ENCODE measurements around the gene CDH11. TPM values are rescaled to one million over a fixed set of nuclear protein-coding genes. Genes with fewer than 3 reads are reported as not detected.

CDH11 gene
- total and polyA plus RNA-seq, 10 of the 15 experiments (the other 5 are each of a cell fraction or from before 2014, with no cell fraction given), result 0.31 to 9.7 (median 0.87) TPM

DNA sequence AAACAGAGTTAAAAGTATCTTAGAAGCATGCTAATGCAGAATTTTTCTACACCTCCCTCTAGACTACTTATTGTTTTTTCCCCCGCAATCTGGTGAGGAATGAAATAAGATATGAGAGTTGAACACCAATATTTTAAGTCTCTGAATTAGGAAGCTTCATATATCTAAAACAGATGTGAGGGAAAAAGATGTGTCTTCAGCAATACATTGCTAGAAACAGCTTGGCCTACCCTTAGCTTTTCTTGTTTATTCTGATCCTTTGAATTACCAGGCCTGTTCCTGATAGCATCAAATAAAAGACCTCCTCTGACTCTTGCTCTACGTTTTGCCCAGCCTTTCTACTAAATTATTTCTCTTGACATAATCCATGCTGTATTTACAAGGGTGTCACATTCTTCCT, 221.8 kb downstream of the CDH11 start:
- BruUV-seq (replicated peaks), result no TSS peak
- Histone ChIP-seq H3K4me2 (ENCODE audit: control insufficient read depth, insufficient read depth) (no peak overlapping the region), H3K27ac (ENCODE audit: control insufficient read depth, insufficient read depth) (no peak overlapping the region), H3K9me3 (replicated peaks; ENCODE audit: control insufficient read depth, insufficient read depth, low read length) (no peaks in the 10 kb centered on the region), H3K4me3 (no peak overlapping the region), H3K27me3 (replicated peaks in 1 of 2; ENCODE audit: control insufficient read depth in 2 of 2, insufficient read depth in 2 of 2, low read length in 1 of 2) (no peaks in the 10 kb centered on the region), H3K4me1 (ENCODE audit: control insufficient read depth, insufficient read depth, low read length) (no peaks in the 10 kb centered on the region), H3K79me2 (ENCODE audit: control insufficient read depth, insufficient read depth, low read length) (no peaks in the 10 kb centered on the region), H3K9ac (ENCODE audit: control insufficient read depth, insufficient read depth, low read length) (no peak overlapping the region), H2AFZ (ENCODE audit: control insufficient read depth, low read depth, low read length) (no peak overlapping the region), H3K36me3 (ENCODE audit: control insufficient read depth in 2 of 2, insufficient read depth in 2 of 2, low read length in 1 of 2) (no peaks in the 10 kb centered on the region), H4K20me1 (ENCODE audit: control insufficient read depth, insufficient read depth) (no peaks in the 10 kb centered on the region)
- WGBS (ENCODE audit: insufficient coverage, insufficient replicate concordance, low lambda C conversion rate, missing lambda C conversion rate), result 28% methylated on average over 2 of the region's 2 CpGs
- CTCF ChIA-PET, result interaction anchor here (0.7 kb wide), 1 partner anchor 33 kb away, joined by 3 read pairs; no protein-coding TSS in a partner anchor
- intact Hi-C loops (cut with micrococcal nuclease; ENCODE audit: unreplicated experiment) (no loop called here), in situ Hi-C loops (cut with MboI) (no loop called here)
- TF ChIP-seq TBL1XR1 (IDR thresholded peaks at IDR 0.05; ENCODE audit: low read depth, low read length), result no peak
- no peak for TF ChIP-seq SMAD5 (IDR thresholded peaks at IDR 0.05; ENCODE audit: low read depth)
- TF ChIP-seq, protein P1, sequence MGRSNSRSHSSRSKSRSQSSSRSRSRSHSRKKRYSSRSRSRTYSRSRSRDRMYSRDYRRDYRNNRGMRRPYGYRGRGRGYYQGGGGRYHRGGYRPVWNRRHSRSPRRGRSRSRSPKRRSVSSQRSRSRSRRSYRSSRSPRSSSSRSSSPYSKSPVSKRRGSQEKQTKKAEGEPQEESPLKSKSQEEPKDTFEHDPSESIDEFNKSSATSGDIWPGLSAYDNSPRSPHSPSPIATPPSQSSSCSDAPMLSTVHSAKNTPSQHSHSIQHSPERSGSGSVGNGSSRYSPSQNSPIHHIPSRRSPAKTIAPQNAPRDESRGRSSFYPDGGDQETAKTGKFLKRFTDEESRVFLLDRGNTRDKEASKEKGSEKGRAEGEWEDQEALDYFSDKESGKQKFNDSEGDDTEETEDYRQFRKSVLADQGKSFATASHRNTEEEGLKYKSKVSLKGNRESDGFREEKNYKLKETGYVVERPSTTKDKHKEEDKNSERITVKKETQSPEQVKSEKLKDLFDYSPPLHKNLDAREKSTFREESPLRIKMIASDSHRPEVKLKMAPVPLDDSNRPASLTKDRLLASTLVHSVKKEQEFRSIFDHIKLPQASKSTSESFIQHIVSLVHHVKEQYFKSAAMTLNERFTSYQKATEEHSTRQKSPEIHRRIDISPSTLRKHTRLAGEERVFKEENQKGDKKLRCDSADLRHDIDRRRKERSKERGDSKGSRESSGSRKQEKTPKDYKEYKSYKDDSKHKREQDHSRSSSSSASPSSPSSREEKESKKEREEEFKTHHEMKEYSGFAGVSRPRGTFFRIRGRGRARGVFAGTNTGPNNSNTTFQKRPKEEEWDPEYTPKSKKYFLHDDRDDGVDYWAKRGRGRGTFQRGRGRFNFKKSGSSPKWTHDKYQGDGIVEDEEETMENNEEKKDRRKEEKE (IDR thresholded peaks at IDR 0.05), result no peak
- TF ChIP-seq TCF7 (IDR thresholded peaks at IDR 0.05; ENCODE audit: borderline replicate concordance), result no peak
- RAD21 ChIA-PET (ENCODE audit: unreplicated experiment), result no interaction called here
- POLR2A ChIA-PET, result no interaction called here
- no peak for DNase-seq (ENCODE audit: low read depth, low spot score)
- FAIRE-seq, result no peak
- SMC1A ChIA-PET (ENCODE audit: uncharacterized antibody, unreplicated experiment), result interaction anchor here (1.2 kb wide), 1 partner anchor 11 kb away, joined by 3 read pairs; no protein-coding TSS in a partner anchor
- ATAC-seq, result no peak

DNA sequence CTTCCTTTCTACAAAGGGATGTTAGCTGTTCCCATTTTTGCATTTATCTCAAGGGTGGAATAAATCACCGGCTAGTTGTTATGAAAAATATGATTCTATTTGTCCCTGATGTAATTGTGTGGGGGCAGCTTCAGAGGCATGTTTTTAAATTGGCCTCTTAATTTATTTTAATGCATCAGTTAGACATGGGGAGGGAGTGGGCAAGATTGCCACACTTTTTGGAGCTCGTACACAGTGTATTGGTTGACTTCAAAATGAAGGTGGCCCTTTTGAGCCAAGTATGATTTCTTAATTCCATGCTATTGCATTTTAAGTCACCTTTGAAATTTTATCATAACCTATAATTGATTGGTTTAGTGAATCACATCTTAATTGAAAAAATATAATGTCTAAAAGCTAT, 223.7 kb downstream of the CDH11 start:
- H3K27me3 ChIP-seq (replicated peaks in 1 of 2; ENCODE audit: control insufficient read depth in 2 of 2, insufficient read depth in 2 of 2, low read length in 1 of 2), result no peaks in the 10 kb centered on the region
- FAIRE-seq (no peak), ATAC-seq (no peak), DNase-seq (ENCODE audit: low read depth, low spot score) (no peak)
- ChIA-PET SMC1A (ENCODE audit: uncharacterized antibody, unreplicated experiment) (interaction anchor here (0.9 to 1.4 kb wide), 3 partner anchors 10 to 17 kb away, joined by 3 to 4 read pairs (median 3); no protein-coding TSS in a partner anchor), RAD21 (ENCODE audit: unreplicated experiment) (interaction anchor here (1.1 to 2.0 kb wide), 2 partner anchors 9 to 17 kb away, joined by 3 to 6 read pairs; no protein-coding TSS in a partner anchor), POLR2A (interaction anchor here (0.6 kb wide), 1 partner anchor 33 kb away, joined by 3 read pairs; no protein-coding TSS in a partner anchor), CTCF (no interaction called here)
- no peaks in the 10 kb centered on the region for H4K20me1 ChIP-seq (ENCODE audit: control insufficient read depth, insufficient read depth)
- no peak overlapping the region for H3K27ac ChIP-seq (ENCODE audit: control insufficient read depth, insufficient read depth)
- no peaks in the 10 kb centered on the region for H3K36me3 ChIP-seq (ENCODE audit: control insufficient read depth in 2 of 2, insufficient read depth in 2 of 2, low read length in 1 of 2)
- no peak overlapping the region for H3K4me3 ChIP-seq
- intact Hi-C loops (cut with micrococcal nuclease; ENCODE audit: unreplicated experiment) (loop anchor here (10.0 kb wide), 1 partner anchor 217 kb away; no protein-coding TSS in a partner anchor), in situ Hi-C loops (cut with MboI) (no loop called here)
- no peak overlapping the region for H3K9ac ChIP-seq (ENCODE audit: control insufficient read depth, insufficient read depth, low read length)
- WGBS (ENCODE audit: insufficient coverage, insufficient replicate concordance, low lambda C conversion rate, missing lambda C conversion rate), result 3% methylated on average over 2 of the region's 2 CpGs
- H3K9me3 ChIP-seq (replicated peaks; ENCODE audit: control insufficient read depth, insufficient read depth, low read length), result no peaks in the 10 kb centered on the region
- no peaks in the 10 kb centered on the region for H3K4me1 ChIP-seq (ENCODE audit: control insufficient read depth, insufficient read depth, low read length)
- BruUV-seq (replicated peaks), result no TSS peak
- H2AFZ ChIP-seq (ENCODE audit: control insufficient read depth, low read depth, low read length), result no peak overlapping the region
- H3K4me2 ChIP-seq (ENCODE audit: control insufficient read depth, insufficient read depth), result no peak overlapping the region
- H3K79me2 ChIP-seq (ENCODE audit: control insufficient read depth, insufficient read depth, low read length), result no peaks in the 10 kb centered on the region
- TF ChIP-seq, protein P2, sequence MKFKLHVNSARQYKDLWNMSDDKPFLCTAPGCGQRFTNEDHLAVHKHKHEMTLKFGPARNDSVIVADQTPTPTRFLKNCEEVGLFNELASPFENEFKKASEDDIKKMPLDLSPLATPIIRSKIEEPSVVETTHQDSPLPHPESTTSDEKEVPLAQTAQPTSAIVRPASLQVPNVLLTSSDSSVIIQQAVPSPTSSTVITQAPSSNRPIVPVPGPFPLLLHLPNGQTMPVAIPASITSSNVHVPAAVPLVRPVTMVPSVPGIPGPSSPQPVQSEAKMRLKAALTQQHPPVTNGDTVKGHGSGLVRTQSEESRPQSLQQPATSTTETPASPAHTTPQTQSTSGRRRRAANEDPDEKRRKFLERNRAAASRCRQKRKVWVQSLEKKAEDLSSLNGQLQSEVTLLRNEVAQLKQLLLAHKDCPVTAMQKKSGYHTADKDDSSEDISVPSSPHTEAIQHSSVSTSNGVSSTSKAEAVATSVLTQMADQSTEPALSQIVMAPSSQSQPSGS (IDR thresholded peaks at IDR 0.05; ENCODE audit: low read length), result no peak
- TF ChIP-seq, protein P3, sequence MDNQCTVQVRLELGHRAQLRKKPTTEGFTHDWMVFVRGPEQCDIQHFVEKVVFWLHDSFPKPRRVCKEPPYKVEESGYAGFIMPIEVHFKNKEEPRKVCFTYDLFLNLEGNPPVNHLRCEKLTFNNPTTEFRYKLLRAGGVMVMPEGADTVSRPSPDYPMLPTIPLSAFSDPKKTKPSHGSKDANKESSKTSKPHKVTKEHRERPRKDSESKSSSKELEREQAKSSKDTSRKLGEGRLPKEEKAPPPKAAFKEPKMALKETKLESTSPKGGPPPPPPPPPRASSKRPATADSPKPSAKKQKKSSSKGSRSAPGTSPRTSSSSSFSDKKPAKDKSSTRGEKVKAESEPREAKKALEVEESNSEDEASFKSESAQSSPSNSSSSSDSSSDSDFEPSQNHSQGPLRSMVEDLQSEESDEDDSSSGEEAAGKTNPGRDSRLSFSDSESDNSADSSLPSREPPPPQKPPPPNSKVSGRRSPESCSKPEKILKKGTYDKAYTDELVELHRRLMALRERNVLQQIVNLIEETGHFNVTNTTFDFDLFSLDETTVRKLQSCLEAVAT (IDR thresholded peaks at IDR 0.05), result no peak
- TF ChIP-seq, protein P4, sequence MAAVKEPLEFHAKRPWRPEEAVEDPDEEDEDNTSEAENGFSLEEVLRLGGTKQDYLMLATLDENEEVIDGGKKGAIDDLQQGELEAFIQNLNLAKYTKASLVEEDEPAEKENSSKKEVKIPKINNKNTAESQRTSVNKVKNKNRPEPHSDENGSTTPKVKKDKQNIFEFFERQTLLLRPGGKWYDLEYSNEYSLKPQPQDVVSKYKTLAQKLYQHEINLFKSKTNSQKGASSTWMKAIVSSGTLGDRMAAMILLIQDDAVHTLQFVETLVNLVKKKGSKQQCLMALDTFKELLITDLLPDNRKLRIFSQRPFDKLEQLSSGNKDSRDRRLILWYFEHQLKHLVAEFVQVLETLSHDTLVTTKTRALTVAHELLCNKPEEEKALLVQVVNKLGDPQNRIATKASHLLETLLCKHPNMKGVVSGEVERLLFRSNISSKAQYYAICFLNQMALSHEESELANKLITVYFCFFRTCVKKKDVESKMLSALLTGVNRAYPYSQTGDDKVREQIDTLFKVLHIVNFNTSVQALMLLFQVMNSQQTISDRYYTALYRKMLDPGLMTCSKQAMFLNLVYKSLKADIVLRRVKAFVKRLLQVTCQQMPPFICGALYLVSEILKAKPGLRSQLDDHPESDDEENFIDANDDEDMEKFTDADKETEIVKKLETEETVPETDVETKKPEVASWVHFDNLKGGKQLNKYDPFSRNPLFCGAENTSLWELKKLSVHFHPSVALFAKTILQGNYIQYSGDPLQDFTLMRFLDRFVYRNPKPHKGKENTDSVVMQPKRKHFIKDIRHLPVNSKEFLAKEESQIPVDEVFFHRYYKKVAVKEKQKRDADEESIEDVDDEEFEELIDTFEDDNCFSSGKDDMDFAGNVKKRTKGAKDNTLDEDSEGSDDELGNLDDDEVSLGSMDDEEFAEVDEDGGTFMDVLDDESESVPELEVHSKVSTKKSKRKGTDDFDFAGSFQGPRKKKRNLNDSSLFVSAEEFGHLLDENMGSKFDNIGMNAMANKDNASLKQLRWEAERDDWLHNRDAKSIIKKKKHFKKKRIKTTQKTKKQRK (IDR thresholded peaks at IDR 0.05; ENCODE audit: low read depth, low read length), result no peak

All from GM12878 (cell line).